Glutamatergic neuron (in vitro differentiated cells): Measurements from ENCODE around the gene MYO1D. TPM values are rescaled to one million over a fixed set of nuclear protein-coding genes. Genes with fewer than 3 reads are reported as not detected.

Source experiments
- DNase-seq: peaks from one replicate; pipeline ENCODE4 v3.0.0; 2022
- H3K27ac Mint-ChIP-seq: one replicate; pipeline ENCODE4 v1.8.0; 2020; ENCODE audit warnings: mild to moderate bottlenecking, mixed read lengths, inconsistent platforms; ENCODE audit not compliant: unreplicated experiment
- H3K27me3 Mint-ChIP-seq: one replicate; pipeline ENCODE4 v1.8.0; 2020; ENCODE audit warnings: mild to moderate bottlenecking, moderate library complexity, mixed read lengths, inconsistent platforms; ENCODE audit not compliant: unreplicated experiment
- H3K36me3 Mint-ChIP-seq: one replicate; pipeline ENCODE4 v1.8.0; 2020; ENCODE audit warnings: mild to moderate bottlenecking, mixed read lengths, inconsistent platforms; ENCODE audit not compliant: unreplicated experiment
- H3K4me1 Mint-ChIP-seq: one replicate; pipeline ENCODE4 v1.8.0; 2020; ENCODE audit warnings: mild to moderate bottlenecking, low read depth, mixed read lengths, inconsistent platforms; ENCODE audit not compliant: unreplicated experiment
- H3K4me3 Mint-ChIP-seq: one replicate; pipeline ENCODE4 v1.8.0; 2020; ENCODE audit warnings: mild to moderate bottlenecking, mixed read lengths, inconsistent platforms; ENCODE audit not compliant: unreplicated experiment
- H3K9me3 Mint-ChIP-seq: one replicate; pipeline ENCODE4 v1.8.0; 2020; ENCODE audit warnings: mild to moderate bottlenecking, moderate library complexity, mixed read lengths, inconsistent platforms; ENCODE audit not compliant: unreplicated experiment
- CTCF ChIP-seq: fragments of 200-600 bp; sonication (generic); IDR thresholded peaks from one replicate; pipeline ENCODE4 v1.5.0; 2021; ENCODE audit not compliant: partially characterized antibody, unreplicated experiment
- total RNA-seq: library from RNA; stranded (reverse); fragmentation: NEBNext Ultra II Directional; extraction: Animal tissue kit (Norgen Biotek cat#: 25700); gene quantifications from one replicate; pipeline ENCODE4 v1.2.1, GENCODE V29; 2021; ENCODE audit not compliant: unreplicated experiment

The MYO1D gene
- total RNA-seq, 1 donor from 2014 or later: 5.3 TPM

DNA sequence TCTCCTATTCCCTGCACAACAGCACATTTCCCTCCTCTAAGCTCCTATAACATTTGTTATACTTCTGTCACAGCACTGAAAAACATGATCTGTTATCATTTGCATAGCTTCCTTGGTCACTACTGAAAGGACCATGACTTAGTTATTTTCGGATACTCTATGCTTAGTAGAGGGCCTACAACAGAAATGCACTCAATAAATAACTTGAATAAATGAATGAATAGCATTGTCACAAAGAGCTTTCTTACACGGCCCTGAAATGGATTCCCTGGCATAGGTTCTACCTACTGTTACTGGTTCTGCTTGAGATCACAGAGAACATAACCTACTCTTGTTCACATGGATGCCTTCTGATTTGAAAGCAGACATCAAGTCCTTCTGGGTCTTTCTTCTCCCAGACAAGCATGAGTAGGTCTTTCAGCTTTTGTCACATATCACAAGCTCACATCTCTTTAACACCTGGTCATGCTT lies 41.6 kb downstream of the MYO1D start:
- no peaks in the 10 kb centered on the region for H3K4me1 Mint-ChIP-seq
- H3K4me3 Mint-ChIP-seq: no peak overlapping the region
- H3K27ac Mint-ChIP-seq: no peak overlapping the region
- H3K9me3 Mint-ChIP-seq: peaks cover 2% of the 10 kb centered on the region
- H3K27me3 Mint-ChIP-seq: no peaks in the 10 kb centered on the region
- peaks cover 4% of the 10 kb centered on the region for H3K36me3 Mint-ChIP-seq
- no peak for TF ChIP-seq CTCF
- DNase-seq: no peak

GRCh38 chr17:32834104-32834503 lies 42.8 kb downstream of the MYO1D start:
- Mint-ChIP-seq H3K36me3 (peaks cover 4% of the 10 kb centered on the region), H3K9me3 (peaks cover 2% of the 10 kb centered on the region), H3K4me3 (no peak overlapping the region), H3K4me1 (no peaks in the 10 kb centered on the region), H3K27me3 (no peaks in the 10 kb centered on the region), H3K27ac (no peak overlapping the region)
- no peak for DNase-seq
- TF ChIP-seq CTCF: no peak

DNA sequence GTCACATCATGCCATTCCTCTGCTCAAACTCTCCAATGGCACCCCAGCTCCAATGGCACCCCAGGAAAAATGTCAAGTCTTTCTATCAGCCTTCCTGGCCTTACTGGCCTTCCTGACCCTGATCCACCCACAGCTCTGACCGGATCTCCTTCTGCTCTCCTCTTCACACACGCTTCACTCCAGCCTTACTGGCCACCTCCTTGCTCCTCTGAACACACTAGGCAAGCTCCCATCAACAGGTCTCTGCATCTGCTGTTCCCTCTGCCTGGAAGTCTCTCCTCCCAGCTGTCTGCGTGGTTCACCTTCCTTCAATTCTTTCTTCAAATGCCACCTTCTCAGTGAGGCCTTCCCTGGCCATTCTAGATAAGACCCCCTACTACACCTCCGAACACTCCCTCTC lies 43.4 kb downstream of the MYO1D start:
- Mint-ChIP-seq H3K27me3 (no peaks in the 10 kb centered on the region), H3K9me3 (peaks cover 2% of the 10 kb centered on the region), H3K4me3 (no peak overlapping the region), H3K27ac (no peak overlapping the region), H3K36me3 (peaks cover 4% of the 10 kb centered on the region), H3K4me1 (no peaks in the 10 kb centered on the region)
- no peak for DNase-seq
- TF ChIP-seq CTCF: no peak

- H3K4me1 Mint-ChIP-seq: no peaks in the 10 kb centered on the region
- no peak overlapping the region for H3K27ac Mint-ChIP-seq
- H3K4me3 Mint-ChIP-seq: no peak overlapping the region
- H3K9me3 Mint-ChIP-seq: peaks cover 2% of the 10 kb centered on the region
- H3K36me3 Mint-ChIP-seq: peaks cover 4% of the 10 kb centered on the region
- no peak for TF ChIP-seq CTCF
- no peaks in the 10 kb centered on the region for H3K27me3 Mint-ChIP-seq
- no peak for DNase-seq
Observed at GRCh38 chr17:32833076-32833475, 43.8 kb downstream of the MYO1D start.

DNA sequence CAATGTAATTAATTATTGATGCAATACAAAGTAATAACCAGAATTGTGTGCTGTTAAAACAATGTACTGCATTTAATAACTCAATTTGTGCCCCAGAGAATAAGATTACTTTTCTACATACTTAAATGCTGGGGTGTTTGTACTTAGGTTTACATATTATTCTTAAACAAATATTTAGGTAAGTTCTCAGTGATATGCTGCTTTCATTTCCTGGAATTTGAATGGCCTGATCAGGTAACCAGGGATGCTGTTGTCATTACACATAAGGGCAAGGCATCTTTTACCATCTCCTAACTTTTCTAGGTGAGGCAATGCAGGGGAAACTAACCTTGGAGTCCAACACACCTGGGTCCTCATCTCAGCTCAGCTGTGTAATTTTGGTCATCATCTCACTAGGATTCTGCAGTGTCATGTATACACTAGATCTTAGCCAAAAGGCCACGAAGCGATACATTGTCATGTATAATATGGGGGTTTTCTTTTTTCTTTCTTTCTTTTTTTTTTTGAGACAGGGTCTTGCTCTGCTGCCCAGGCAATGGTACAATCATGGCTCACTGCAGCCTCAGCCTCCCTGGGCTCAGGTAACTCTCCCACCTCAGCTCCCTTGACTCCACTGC lies 45.2 kb downstream of the MYO1D start:
- H3K36me3 Mint-ChIP-seq: peaks cover 4% of the 10 kb centered on the region
- H3K4me3 Mint-ChIP-seq: no peak overlapping the region
- no peak for TF ChIP-seq CTCF
- H3K27ac Mint-ChIP-seq: no peak overlapping the region
- H3K4me1 Mint-ChIP-seq: no peaks in the 10 kb centered on the region
- H3K27me3 Mint-ChIP-seq: no peaks in the 10 kb centered on the region
- H3K9me3 Mint-ChIP-seq: peaks cover 2% of the 10 kb centered on the region
- no peak for DNase-seq
